OCI-LY3 (cell line): Measurements from ENCODE around the gene GJB6.
"Not testable (repeated sequence)": the region's sequence is repeated elsewhere in the genome, so short reads cannot be mapped to it uniquely, and the experiment has no call there.

Experiments used
- H2AFZ ChIP-seq: fragments of 200-600, 300-600 bp; shearing (Covaris generic); 2 replicates; pipeline ENCODE4 v1.6.0; 2014; ENCODE audit warnings: antibody characterized with exemption, low read depth, low read length
- H3K27ac ChIP-seq: fragments of 200-600, 300-600 bp; sonication (generic); 2 replicates; pipeline ENCODE4 v1.5.1; 2014; ENCODE audit warnings: mild to moderate bottlenecking, low read length, moderate library complexity, mixed read lengths
- H3K27me3 ChIP-seq: fragments of 200-600, 300-600 bp; sonication (generic); 2 replicates; pipeline ENCODE4 v1.6.1; 2014; ENCODE audit warnings: low read depth, low read length, mixed read lengths
- H3K36me3 ChIP-seq: fragments of 200-600, 300-600 bp; sonication (generic); replicated peaks from 2 replicates; pipeline ENCODE3; 2014; ENCODE audit warnings: low read depth, low read length, mixed read lengths
- H3K4me1 ChIP-seq: fragments of 300-600, 200-600 bp; sonication (generic); 2 replicates; pipeline ENCODE4 v1.6.1; 2014; ENCODE audit warnings: low read length, mixed read lengths
- H3K4me2 ChIP-seq: fragments of 200-600, 300-600 bp; sonication (generic); 2 replicates; pipeline ENCODE4 v1.6.1; 2014; ENCODE audit warnings: low read length, mixed read lengths
- H3K4me3 ChIP-seq: fragments of 300-600, 200-600 bp; sonication (generic); 2 replicates; pipeline ENCODE4 v1.5.1; 2014; ENCODE audit warnings: antibody characterized with exemption, mild to moderate bottlenecking, low read length, moderate library complexity
- H3K79me2 ChIP-seq: fragments of 300-600, 200-600 bp; shearing (Covaris generic); 2 replicates; pipeline ENCODE4 v1.6.1; 2014; ENCODE audit warnings: mild to moderate bottlenecking, low read length, mixed read lengths
- H3K9ac ChIP-seq: fragments of 300-600, 200-600 bp; shearing (Covaris generic); 2 replicates; pipeline ENCODE4 v1.6.0; 2014; ENCODE audit warnings: mild to moderate bottlenecking, low read length, moderate library complexity
- H3K9me3 ChIP-seq: fragments of 200-600, 300-600 bp; shearing (Covaris generic); 2 replicates; pipeline ENCODE4 v1.6.1; 2014; ENCODE audit warnings: low read length, mixed read lengths; ENCODE audit not compliant: insufficient read depth
- H4K20me1 ChIP-seq: fragments of 200-600, 300-600 bp; sonication (generic); 2 replicates; pipeline ENCODE4 v1.6.1; 2016; ENCODE audit warnings: low read length, mixed read lengths; ENCODE audit not compliant: insufficient read depth
- CTCF ChIP-seq: fragments of 200-600, 300-600 bp; sonication (generic); IDR thresholded peaks from 2 replicates; pipeline ENCODE4 v1.5.1; 2014; ENCODE audit warnings: antibody characterized with exemption, low read length, low read depth
- EZH2phosphoT487 ChIP-seq: fragments of 200-600 bp; shearing (Covaris generic); IDR thresholded peaks from 2 replicates; pipeline ENCODE4 v1.6.1; 2018; ENCODE audit warnings: antibody characterized with exemption, mixed run types, low read depth

The GJB6 gene

GRCh38 chr13:20231839-20232555, at the start of gene GJB6:
TSS of gene GJB6 (minus strand) at chr13:20232319. CDS start at chr13:20223480, 8,839 bp downstream.
- Histone ChIP-seq H3K9me3 (no peaks in the 10 kb centered on the region), H3K4me2 (no peak within 1 kb of the TSS), H3K27me3 (no peaks in the 10 kb centered on the region), H3K4me1 (no peaks in the 10 kb centered on the region), H3K27ac (no peak within 1 kb of the TSS), H3K36me3 (no peaks in the 10 kb centered on the region), H3K4me3 (no peak within 1 kb of the TSS), H3K79me2 (no peaks in the 10 kb centered on the region), H4K20me1 (no peaks in the 10 kb centered on the region), H3K9ac (no peak within 1 kb of the TSS), H2AFZ (no peak within 1 kb of the TSS)
- no peak for TF ChIP-seq EZH2phosphoT487
- no peak for TF ChIP-seq CTCF

GRCh38 chr13:20276901-20277300, 44.8 kb upstream of the GJB6 start:
- not testable (repeated sequence) for H3K4me1 ChIP-seq, H3K36me3 ChIP-seq, H3K27ac ChIP-seq

GRCh38 chr13:20274466-20274865, 42.3 kb upstream of the GJB6 start:
- Histone ChIP-seq H3K4me3 (no peak overlapping the region), H3K4me2 (no peak overlapping the region), H2AFZ (no peak overlapping the region), H3K4me1 (peaks cover 2% of the 10 kb centered on the region; the same call in 1 of the 2 replicates), H3K36me3 (no peaks in the 10 kb centered on the region), H4K20me1 (no peaks in the 10 kb centered on the region), H3K27ac (no peak overlapping the region), H3K9ac (no peak overlapping the region), H3K79me2 (no peaks in the 10 kb centered on the region), H3K27me3 (no peaks in the 10 kb centered on the region), H3K9me3 (no peaks in the 10 kb centered on the region)
- TF ChIP-seq CTCF (no peak), EZH2phosphoT487 (no peak)

More at GRCh38 chr13:20276901-20277300, 44.8 kb upstream of the GJB6 start:
- not testable (repeated sequence) for H4K20me1 ChIP-seq, H3K9me3 ChIP-seq, H2AFZ ChIP-seq, H3K27me3 ChIP-seq, H3K9ac ChIP-seq, H3K4me2 ChIP-seq, H3K79me2 ChIP-seq, H3K4me3 ChIP-seq

GRCh38 chr13:20272588-20273171, 40.6 kb upstream of the GJB6 start:
- no peaks in the 10 kb centered on the region for H3K36me3 ChIP-seq
- H3K79me2 ChIP-seq = no peaks in the 10 kb centered on the region
- H3K27me3 ChIP-seq = no peaks in the 10 kb centered on the region
- H3K4me1 ChIP-seq = no peaks in the 10 kb centered on the region
- H3K4me2 ChIP-seq = no peak overlapping the region
- H4K20me1 ChIP-seq = no peaks in the 10 kb centered on the region
- TF ChIP-seq EZH2phosphoT487 (no peak), CTCF (no peak)
- no peaks in the 10 kb centered on the region for H3K9me3 ChIP-seq
- no peak overlapping the region for H3K9ac ChIP-seq
- no peak overlapping the region for H2AFZ ChIP-seq
- H3K27ac ChIP-seq = no peak overlapping the region
- H3K4me3 ChIP-seq = no peak overlapping the region
